Stimulated activated CD8-positive, alpha-beta memory T cell treated with anti-CD3 and anti-CD28 coated beads, Interleukin-7, amount 100 ng/mL, for 4 hours (primary cell): ENCODE data around the gene NTF3.

Source experiments
- DNase-seq, 2 donors: peaks; one replicate each; pipeline ENCODE4 v3.0.0-alpha.2; 2020; ENCODE audit warnings: low read depth in 2 of 2

Gene NTF3

DNA sequence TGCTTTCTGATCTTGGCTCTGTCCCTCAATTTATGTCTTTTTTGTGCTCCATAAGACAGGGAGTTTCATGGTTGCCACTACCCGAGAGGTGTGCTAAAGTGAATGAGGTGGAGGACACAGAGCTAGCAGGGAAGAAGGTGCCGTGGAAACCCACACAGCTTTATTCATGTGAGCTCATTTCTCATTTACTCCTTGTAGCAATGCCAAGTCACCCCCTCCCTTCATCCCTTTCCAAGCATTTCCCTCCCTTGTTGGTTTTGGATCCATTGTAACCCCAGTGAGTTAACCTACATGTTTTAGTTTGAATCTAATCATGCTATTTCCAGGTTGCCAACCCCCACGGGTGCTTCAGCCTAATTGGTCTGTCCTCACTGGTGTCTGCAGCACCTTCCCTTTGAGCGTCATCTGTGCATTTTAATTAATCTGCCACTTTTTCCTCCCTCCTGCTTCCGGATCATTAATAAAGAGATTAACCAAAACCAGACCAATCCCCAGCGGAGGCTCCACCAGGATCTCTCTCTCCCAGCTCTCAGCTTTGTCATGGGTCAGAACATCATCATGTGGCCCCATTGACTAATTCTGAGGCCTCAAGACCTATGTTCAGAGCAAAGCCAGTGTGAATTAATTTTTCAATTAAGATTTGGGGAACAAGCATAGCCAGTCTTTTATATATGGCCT is 56.2 kb downstream of the NTF3 start:
- DNase-seq, result no peak

DNA sequence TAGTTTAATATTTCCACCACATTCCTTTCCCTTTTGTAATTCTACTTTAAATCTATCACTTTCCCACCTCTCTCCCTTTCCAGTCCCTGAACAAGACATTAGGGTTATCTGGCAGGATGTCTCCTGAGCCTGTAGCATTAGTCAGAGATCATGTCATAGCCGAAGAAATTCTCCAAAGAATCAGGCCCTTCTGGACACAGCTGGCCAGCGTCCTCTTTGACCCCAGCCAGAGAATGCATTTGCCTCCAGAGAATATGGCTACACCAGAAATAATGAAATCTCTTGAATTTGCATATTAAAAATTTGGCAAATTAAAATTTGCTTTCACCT is 56.7 kb downstream of the NTF3 start:
- DNase-seq, result no peak

DNA sequence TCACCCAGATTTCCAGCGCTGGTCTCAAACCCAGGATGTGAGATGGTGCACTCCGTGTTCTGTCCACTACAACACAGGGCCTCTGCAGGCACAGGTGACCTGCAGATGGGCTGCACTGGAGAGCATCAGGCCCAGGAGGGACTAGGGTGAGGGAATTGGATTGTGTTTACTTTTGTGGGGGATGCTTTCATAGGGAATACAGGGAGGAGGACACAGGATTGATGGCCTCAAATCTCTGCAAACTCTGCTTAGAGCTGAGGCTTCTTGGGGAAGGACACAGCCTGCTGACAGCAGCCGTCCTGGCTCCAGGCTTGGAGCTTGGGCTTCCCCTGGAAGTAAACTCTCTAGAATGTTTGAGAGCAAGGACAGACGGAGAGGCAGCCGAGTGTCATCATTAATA is 57.1 kb downstream of the NTF3 start:
- no peak for DNase-seq

DNA sequence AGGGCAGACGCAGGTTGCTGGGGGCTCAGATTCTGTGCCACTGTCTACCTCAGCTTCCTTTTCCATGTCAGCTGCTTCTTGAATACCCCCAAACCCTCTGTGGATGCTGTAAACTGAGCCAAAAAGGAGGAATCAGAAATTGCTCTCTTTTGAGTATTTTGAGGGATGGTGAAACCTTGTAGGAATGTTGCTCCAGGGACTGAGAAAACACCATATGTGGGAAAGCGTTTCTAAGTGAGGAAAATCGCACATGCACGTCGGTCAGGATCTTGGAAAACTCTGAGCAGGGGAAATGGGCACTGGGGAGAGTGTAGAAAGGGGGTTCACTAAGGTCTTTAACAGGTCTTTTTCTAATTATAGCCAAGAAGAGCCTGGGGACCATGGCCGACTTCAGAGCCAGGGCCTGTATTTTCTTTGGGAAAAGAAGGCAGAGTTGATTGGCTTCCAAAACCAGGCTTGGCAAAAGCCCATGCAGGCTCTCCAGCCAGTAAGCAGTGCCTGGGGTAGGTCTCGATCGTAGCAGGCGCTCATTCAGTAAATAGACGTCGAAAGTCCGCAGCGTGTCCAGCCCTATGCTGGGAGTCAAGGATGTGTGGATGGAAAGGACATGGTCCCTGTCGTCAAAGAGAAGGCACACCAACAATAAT is 58.0 kb downstream of the NTF3 start:
- no peak for DNase-seq

DNA sequence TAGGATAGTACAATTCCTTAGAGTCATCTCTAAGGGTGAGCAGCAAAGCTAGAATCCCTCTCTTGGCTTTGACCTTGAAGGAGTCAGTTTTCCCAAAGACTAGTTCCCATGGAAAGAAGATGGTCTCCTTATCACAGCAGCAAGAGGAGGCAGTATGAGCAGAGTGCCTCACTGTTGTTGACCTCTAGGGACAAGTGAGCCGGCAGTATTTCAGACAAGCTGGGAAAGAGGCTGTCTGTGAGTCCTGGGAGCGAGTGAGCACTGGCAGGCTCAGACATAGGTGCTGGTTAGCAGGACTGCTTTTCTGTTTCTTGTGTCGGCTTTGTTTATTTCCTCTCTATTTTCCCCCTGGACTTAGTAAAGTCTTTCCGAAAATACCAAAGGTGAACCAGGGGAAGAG is 60.7 kb downstream of the NTF3 start:
- DNase-seq, result no peak

DNA sequence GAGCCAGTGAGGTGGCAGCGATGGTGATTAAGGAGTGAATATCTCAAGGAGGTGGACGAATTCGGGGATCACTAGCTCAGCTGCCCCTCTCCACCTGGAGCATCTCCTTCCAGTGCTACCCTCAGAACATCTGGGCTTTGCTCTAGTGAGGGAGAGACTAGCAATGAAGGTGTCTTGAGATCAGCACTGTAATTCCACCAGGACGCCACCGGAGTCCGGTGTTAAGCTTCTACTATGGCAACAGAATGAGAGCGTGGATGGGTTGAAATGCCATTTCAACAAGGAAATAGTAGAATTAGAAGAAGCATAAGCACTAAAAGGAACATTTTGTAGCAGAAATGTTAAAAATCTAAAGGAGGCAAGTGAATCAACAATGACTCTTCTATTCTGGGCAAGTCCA is 61.1 kb downstream of the NTF3 start:
- no peak for DNase-seq

DNA sequence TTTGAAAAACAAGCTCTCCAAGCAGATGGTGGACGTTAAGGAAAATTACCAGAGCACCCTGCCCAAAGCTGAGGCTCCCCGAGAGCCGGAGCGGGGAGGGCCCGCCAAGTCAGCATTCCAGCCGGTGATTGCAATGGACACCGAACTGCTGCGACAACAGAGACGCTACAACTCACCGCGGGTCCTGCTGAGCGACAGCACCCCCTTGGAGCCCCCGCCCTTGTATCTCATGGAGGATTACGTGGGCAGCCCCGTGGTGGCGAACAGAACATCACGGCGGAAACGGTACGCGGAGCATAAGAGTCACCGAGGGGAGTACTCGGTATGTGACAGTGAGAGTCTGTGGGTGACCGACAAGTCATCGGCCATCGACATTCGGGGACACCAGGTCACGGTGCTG is 62.4 kb downstream of the NTF3 start:
- no peak for DNase-seq

DNA sequence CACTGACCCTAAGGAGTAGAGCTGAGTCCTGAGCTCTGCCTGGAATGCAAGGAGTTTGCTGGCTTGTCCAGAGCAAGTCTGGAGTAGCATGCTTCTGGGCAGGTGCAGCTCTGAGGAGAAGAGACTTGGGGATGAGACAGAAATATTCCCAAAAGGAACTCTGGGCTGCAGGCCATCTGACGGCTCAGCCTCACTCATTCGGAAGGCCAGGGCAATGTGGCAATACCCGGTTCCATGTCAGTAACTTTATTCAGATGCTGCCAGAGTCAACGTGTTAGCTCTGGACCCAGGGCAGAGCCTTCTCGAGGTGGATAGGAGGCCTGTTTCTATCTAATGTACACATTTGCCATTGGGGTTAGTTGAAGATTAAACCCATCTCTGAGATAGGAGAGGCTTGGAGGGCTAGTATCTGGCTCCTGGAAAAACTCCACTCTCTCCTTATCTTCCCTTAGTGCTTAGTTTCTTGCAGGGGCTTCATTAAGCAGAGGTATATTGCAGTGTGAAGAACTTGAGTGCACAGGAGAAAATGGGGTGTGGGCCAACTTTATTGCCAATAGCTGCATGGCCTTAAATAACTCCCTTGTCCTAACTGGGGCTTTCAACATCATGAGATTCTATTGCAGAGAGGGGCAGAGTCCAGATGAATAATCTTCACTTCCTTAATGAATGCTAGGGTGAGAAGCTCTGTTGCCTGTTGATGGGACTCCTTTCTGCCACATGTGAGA is 65.6 kb downstream of the NTF3 start:
- DNase-seq, result no peak

DNA sequence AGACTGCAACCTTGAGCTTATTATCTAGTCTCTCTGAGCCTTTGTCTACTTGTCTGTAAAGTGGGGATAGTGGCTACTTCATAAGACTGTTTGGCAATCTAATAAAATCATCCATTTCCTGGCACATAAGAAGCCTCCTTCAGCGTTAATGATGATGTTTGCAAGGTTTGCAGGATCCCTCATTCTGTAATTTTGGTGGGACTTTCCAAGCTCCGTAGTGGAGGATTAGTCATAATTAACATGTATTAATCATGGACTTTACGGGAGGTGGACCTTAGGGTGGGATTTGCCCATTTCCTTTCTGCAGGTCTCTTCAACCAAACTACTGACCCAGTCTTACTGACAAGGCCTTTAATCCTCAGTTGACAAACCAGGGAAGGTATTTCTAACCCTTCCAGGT is 66.2 kb downstream of the NTF3 start:
- DNase-seq, result no peak

DNA sequence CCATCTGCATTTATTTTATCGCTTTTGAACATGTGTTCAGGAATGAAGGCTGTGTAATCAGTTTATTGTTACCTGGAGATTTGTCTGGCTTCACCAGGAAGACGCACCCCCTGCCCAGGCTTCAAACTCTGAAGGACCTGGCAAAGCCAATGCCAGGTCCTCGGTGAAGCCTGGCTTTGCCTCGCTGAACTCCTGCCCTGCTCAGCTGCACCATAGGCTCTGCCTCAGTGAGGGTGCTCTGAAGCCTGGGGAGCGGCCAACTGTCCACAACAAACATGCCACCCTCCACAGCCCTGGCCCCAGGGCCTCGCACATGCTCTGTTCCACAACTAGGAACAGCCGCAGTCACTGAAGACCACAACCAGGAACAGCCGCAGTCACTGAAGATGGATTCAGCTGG is 66.9 kb downstream of the NTF3 start:
- DNase-seq, result no peak

DNA sequence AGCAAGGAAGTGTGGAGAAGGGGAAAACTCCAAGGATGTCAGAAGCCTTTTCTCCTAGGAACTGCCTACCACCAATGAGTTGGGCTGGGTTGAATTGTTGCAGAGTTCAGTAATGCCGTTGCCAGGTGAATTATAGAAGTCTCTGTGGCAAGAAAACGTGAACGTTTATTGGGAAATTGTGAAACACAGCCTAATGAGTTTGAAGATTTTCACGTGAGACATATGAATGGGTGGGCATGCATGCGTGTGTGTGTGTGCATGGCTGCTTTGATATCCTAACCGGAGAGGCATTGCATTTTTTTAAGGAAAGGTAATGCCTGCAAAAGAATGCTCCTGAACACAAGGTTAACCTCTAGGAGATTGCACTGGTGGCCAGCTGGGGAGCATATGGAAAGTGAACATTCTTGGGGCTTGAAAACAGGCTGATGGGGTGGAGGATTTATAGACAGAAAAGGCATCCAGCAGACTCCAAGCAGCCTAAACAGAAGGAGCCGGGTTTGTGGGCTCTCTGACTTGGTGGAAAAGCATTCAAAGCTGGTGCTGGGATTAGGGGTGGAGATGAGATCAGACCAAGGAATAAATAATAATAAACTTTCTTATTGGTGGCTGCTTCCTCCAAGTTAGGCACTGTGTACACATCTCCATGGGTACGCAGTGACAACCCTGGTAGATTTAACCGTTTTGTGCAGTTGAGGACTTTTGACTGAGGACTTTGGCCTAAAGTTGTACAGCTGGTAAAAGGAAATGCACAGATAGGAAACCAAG is 67.8 kb downstream of the NTF3 start:
- DNase-seq, result no peak

DNA sequence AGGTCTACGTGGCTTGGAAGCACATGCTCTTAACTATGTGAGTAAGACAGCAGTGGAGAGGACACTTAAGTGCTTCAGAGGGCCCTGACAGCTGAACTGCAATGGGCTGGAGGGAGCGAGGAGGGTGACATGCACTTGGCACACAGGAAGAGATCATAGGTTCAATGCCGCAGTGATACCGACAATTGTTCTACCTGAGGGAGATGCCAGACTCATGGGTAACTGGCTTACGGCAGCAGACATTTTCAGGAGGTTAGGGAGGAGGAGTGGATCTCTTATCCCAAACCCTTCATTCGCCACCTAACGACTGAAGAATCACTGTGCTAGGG is 68.4 kb downstream of the NTF3 start:
- DNase-seq, result no peak

DNA sequence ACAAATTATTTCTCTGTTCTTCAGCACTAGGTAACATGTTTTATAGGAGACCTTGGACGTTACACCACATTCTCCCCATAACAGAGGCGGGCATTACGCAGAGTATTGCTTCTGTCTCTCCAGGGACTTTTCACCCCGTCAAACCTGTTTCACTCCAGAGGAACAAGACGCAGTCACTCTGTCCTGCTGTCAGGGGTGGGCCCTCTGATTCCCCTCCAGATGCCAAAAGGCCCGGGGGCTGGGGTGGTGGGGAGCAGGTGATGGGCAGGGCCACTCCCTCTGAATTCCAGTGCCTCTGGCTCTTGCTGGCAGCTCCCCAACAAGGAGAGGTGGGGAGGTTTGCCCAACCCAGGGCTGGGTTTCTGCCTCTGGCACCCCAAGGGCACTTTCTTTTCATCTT is 71.9 kb downstream of the NTF3 start:
- no peak for DNase-seq

DNA sequence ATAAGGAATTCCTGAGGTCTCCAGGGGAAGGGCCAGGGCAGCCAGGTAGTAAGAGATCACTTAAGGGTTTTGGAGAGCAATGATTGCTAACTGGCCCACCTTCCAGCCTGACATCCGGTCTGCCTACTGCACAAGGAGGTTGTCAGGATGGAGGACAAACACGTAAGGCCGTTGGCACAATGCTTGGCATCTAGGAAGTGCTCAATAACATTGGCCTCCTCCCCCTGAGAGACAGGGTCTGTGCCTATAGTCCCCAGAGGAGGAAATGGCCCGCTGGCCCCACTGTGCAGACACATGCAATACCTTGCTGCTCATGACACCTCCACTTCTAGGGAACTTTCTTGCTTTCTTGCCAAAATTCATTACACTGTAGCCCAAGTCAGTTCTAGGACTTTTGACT is 73.2 kb downstream of the NTF3 start:
- no peak for DNase-seq

DNA sequence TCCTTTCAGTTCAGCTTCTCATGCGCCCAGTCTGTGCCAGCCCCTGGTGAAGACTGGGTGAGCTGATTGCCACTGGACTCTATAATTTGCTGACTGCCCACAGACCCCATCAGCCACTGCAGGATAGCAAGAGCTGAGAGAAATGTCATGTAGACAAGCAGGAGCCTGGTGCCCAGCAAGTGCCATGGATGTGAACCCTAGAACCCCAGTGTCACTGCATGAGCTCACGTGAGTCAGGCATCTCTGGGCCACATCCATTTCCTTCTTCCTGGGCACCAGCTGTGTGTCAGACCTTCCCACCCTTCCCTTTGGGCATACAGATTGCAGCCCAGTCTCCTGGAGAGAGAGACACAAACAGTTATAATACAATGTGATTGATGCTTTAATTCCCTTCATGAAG is 73.8 kb downstream of the NTF3 start:
- no peak for DNase-seq

DNA sequence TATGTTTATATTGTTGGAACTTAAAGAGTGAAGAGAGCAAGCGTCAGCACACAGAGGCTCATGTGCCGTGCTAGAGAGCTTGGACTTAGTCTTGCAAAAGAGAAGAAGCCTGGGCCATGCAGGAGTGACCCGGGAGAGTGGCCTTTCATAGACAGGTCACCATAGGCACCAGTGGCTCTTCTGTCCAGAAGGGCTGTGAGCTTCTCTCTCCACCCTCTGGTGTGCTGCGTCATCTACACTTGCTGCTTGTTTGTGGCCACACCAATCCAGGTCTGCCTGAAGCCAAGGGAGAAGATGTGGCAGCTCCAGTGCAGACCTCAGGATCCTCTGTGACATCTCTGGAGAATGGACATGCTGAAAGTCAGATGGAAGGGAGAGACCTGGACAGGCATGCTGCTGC is 74.4 kb downstream of the NTF3 start:
- no peak for DNase-seq

DNA sequence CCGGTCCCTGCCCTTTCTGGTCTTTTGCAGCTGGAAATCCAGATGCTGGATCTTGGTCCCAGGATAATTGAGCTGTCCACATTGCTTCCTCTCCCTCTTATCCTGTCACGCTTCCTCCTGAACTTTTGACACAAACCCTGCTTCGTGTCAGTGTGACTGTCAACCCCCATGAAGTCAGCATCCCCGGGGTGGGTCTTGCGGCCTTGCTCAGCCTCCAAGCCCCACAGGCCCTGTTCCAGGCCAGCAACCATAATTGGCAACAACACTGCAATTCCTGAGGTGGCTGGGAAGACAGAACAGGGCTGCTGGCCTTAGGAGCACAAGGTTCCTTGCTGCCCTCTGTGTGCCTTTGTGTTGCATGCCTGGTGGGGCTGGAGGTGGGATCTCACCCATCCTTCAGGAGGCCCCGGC is 74.9 kb downstream of the NTF3 start:
- DNase-seq, result no peak

DNA sequence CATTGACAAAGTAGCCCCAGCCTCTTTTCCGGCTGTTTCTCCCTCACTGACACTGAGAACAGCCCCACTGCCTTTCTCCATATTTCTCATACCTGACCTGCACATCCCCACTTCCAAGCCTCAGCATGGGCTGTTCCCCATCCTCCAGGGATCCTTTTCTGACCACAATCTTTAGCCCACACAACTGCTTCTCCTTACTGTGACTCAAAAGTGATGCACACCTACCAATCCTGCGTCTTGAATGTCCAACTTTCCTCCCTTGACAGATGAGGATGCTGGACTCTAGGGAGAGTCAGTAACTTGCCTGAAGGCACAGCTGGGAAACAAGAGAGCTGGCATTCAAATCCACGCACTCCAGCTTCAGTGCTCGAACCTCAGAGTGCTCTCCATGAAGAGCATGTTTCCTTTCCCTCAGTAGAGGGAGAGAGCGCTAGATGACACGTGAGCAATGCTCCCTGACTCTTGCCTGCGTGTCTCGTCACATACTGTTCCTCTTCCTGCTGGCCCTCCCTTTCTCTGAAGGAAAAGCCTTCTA is 75.6 kb downstream of the NTF3 start:
- no peak for DNase-seq

DNA sequence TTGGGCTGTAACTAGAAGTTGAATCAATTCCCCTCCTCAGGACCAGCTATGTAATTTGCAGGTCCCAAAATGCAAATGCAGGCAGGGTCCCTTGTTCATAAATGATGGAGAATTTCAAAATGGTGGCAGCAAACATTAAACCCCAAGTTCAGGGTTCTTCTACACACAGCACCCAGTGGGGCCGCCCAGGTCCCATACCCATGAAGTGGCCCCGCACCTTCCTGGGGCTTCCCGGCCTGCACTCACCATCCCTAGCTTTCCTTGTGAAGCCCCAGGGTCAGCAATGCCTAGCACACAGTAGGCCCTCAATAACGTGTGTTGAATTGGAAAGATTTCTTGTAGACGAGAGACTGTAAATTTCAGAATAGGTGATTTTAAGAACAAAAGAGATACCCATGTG is 76.0 kb downstream of the NTF3 start:
- DNase-seq, result no peak

DNA sequence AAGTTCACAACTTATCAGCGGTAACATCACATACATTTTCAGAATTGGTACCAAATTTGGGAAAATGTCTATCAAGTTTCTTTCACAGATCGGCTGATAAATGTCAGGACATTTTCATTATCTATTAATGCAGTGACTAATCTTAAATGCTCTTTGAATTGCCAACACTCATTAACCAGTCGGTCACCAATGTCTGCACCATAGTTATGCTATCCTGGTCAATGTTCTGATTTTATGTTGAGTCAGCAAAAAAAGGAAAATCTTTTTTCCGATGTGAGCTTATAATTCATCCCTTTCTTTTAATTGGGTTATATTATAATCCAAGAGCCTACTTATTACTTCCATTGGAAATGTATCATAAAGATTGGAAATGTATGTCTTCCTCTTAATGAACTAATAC is 77.2 kb downstream of the NTF3 start:
- DNase-seq, result no peak

DNA sequence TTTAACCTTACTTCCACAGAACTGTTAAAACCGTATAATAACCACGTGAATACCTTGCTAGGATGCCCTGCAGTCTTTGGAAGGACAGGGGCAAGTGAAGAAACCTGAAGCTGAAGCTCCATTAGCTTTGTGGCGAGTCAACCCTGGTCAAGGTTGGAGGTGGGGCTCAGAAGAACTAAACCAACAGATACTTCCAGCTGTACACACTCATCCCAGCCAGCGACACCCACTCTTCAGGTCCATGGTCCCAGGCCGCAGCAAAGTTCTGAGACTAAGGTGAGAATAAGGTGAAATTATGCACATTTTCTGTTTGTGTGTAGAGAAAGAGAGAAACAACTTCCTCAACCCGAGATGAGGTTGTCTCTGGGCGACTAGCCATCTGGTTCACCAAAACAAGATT is 77.6 kb downstream of the NTF3 start:
- DNase-seq, result no peak

DNA sequence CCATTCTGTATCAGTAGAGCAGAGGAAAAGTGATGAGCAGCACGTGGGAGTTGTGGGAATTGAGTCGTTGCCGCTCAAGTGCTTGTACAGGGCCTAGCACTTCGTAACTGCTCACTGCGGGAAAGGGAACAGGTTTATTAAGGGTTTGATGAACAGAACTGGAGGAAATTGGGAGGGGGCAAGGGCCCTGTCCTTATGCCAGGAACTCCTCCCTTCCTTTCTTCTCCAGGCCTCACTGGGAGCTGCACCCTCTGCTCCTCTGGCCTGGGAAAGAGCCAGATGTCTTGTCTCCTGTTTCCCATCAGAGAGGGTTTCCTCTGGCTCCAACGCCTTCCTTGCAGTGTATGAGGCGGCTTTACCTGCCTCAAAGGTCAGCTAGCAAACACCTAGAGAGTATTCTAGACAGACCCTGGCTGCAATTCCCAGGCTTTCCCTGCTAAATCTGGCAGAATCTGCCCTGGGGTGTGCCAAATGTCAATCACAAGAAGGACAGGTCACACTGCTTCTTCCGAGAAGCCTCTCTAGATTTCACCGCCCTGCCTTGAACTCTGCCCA is 78.4 kb downstream of the NTF3 start:
- DNase-seq, result no peak
